NB4 (cell line): ENCODE results near the gene TPH1.

Experiments used
- DNase-seq: peaks from one replicate; pipeline ENCODE4 v3.0.0; 2010; ENCODE audit warnings: low read depth
- H3K4me3 ChIP-seq: one replicate; pipeline ENCODE4 v1.5.1; 2011; ENCODE audit warnings: mild to moderate bottlenecking, low read depth, low read length, moderate library complexity
- CTCF ChIP-seq: IDR thresholded peaks from one replicate; pipeline ENCODE4 v1.5.1; 2012; ENCODE audit warnings: low read depth, low read length
- MAX ChIP-seq: IDR thresholded peaks from 2 replicates; pipeline ENCODE4 v1.6.1; 2011; ENCODE audit warnings: low read depth, low read length
- MYC ChIP-seq: IDR thresholded peaks from 2 replicates; pipeline ENCODE4 v1.6.1; 2011; ENCODE audit warnings: low read depth, low read length
- POLR2A ChIP-seq: IDR thresholded peaks from 2 replicates; pipeline ENCODE4 v1.6.1; 2011; ENCODE audit warnings: mild to moderate bottlenecking; ENCODE audit not compliant: insufficient read length; ENCODE audit errors: extremely low read depth

The TPH1 gene

GRCh38 chr11:18056561-18057181, 10.6 kb upstream of the TPH1 start:
- TF ChIP-seq MAX (no peak), POLR2A (no peak), MYC (no peak), CTCF (no peak)
- DNase-seq: no peak
- H3K4me3 ChIP-seq: no peak overlapping the region

- H3K4me3 ChIP-seq: no peak overlapping the region
- DNase-seq: no peak
- TF ChIP-seq MYC (no peak), MAX (no peak), CTCF (no peak)
Observed at GRCh38 chr11:18054511-18055103, 8.5 kb upstream of the TPH1 start.

GRCh38 chr11:18050848-18051247, 4.8 kb upstream of the TPH1 start:
- TF ChIP-seq MYC (no peak), MAX (no peak), CTCF (no peak), POLR2A (no peak)
- H3K4me3 ChIP-seq: no peak overlapping the region
- DNase-seq: peak; percentile 13

GRCh38 chr11:18036456-18036855, 9.6 kb downstream of the TPH1 start:
- no peak for DNase-seq
- no peak overlapping the region for H3K4me3 ChIP-seq
- TF ChIP-seq MAX (no peak), POLR2A (no peak), MYC (no peak), CTCF (no peak)

GRCh38 chr11:18027475-18027874, 18.6 kb downstream of the TPH1 start:
- DNase-seq: no peak
- TF ChIP-seq MAX (no peak), MYC (no peak), CTCF (no peak), POLR2A (no peak)
- H3K4me3 ChIP-seq: no peak overlapping the region

GRCh38 chr11:18022419-18022818, 23.6 kb downstream of the TPH1 start:
- TF ChIP-seq POLR2A: no peak
- no peak for TF ChIP-seq CTCF
- TF ChIP-seq MYC: no peak
- no peak for TF ChIP-seq MAX
- no peak overlapping the region for H3K4me3 ChIP-seq
- DNase-seq: no peak
